Measurements from ENCODE around the gene AKAP1.

GRCh38 chr17:57048096-57048495 lies 37.0 kb upstream of the AKAP1 start:
- no peak for TF ChIP-seq POLR2A (IDR thresholded peaks at IDR 0.05)
- no peak for TF ChIP-seq CTCF (IDR thresholded peaks at IDR 0.05)
